Measurements from ENCODE around the gene PDP2. TPM values are rescaled to one million over a fixed set of nuclear protein-coding genes. Genes with fewer than 3 reads are reported as not detected.

PDP2 gene
- polyA plus RNA-seq, 1 experiment = 12.1 TPM

GRCh38 chr16:66885491-66885890 is 5.2 kb downstream of the PDP2 start:
- TF ChIP-seq, protein P1, sequence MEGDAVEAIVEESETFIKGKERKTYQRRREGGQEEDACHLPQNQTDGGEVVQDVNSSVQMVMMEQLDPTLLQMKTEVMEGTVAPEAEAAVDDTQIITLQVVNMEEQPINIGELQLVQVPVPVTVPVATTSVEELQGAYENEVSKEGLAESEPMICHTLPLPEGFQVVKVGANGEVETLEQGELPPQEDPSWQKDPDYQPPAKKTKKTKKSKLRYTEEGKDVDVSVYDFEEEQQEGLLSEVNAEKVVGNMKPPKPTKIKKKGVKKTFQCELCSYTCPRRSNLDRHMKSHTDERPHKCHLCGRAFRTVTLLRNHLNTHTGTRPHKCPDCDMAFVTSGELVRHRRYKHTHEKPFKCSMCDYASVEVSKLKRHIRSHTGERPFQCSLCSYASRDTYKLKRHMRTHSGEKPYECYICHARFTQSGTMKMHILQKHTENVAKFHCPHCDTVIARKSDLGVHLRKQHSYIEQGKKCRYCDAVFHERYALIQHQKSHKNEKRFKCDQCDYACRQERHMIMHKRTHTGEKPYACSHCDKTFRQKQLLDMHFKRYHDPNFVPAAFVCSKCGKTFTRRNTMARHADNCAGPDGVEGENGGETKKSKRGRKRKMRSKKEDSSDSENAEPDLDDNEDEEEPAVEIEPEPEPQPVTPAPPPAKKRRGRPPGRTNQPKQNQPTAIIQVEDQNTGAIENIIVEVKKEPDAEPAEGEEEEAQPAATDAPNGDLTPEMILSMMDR (IDR thresholded peaks at IDR 0.05; ENCODE audit: low read depth, low read length) = no peak
- no peak for DNase-seq (ENCODE audit: low read depth, low spot score)
- Histone ChIP-seq H3K27me3 (ENCODE audit: control insufficient read depth, insufficient read depth, low read length) (no peaks in the 10 kb centered on the region), H3K4me3 (ENCODE audit: low read depth, low read length) (no peak overlapping the region), H3K9me3 (ENCODE audit: control insufficient read depth, insufficient read depth, low read length) (no peaks in the 10 kb centered on the region; the same call in 1 of the 2 replicates), H3K27ac (ENCODE audit: low read depth, low read length) (no peak overlapping the region)
- ChIA-PET CTCF (interaction anchor here (1.1 to 2.1 kb wide), 6 partner anchors 10 to 276 kb away, joined by 3 to 17 read pairs (median 6); partner anchors contain the start of gene NAE1), POLR2A (interaction anchor here (1.0 kb wide), 1 partner anchor 20 kb away, joined by 3 read pairs; no protein-coding TSS in a partner anchor)

DNA sequence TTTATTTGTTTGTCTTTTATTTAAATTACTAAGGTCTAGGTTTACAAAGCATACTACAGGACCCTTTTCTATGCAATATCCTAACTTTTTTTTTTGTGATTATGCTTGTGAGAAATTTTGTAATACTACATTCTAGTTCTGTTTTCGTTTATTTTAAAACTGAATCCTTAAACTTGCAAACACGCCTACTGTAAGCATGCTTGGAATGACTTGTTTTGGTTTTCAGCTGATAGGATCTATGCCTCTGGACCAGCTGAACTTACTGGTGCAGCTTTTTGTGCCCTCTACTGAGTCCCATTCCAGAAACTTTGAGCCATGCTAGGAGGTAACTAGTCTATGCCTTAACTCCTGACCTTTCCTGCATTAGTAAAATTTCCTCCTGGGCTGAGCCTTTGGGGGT is 6.0 kb downstream of the PDP2 start:
- CTCF ChIA-PET = interaction anchor here (1.1 to 2.1 kb wide), 6 partner anchors 9 to 277 kb away, joined by 3 to 17 read pairs (median 6); partner anchors contain the start of gene NAE1
- no peak for DNase-seq (ENCODE audit: low read depth, low spot score)
- POLR2A ChIA-PET = interaction anchor here (0.6 to 1.0 kb wide), 2 partner anchors 19 to 285 kb away, joined by 3 to 4 read pairs; no protein-coding TSS in a partner anchor
- Histone ChIP-seq H3K27me3 (ENCODE audit: control insufficient read depth, insufficient read depth, low read length) (no peaks in the 10 kb centered on the region), H3K4me3 (ENCODE audit: low read depth, low read length) (no peak overlapping the region), H3K27ac (ENCODE audit: low read depth, low read length) (no peak overlapping the region), H3K9me3 (ENCODE audit: control insufficient read depth, insufficient read depth, low read length) (no peaks in the 10 kb centered on the region)
- TF ChIP-seq, protein P1 (IDR thresholded peaks at IDR 0.05; ENCODE audit: low read depth, low read length) = no peak

- CTCF ChIA-PET = interaction anchor here (1.3 to 2.1 kb wide), 4 partner anchors 8 to 55 kb away, joined by 3 to 17 read pairs (median 7); no protein-coding TSS in a partner anchor
- POLR2A ChIA-PET = no interaction called here
- TF ChIP-seq, protein P1 (IDR thresholded peaks at IDR 0.05; ENCODE audit: low read depth, low read length) = no peak
- no peak overlapping the region for H3K27ac ChIP-seq (ENCODE audit: low read depth, low read length)
- no peaks in the 10 kb centered on the region for H3K9me3 ChIP-seq (ENCODE audit: control insufficient read depth, insufficient read depth, low read length)
- no peak overlapping the region for H3K4me3 ChIP-seq (ENCODE audit: low read depth, low read length)
- DNase-seq (ENCODE audit: low read depth, low spot score) = no peak
- H3K27me3 ChIP-seq (ENCODE audit: control insufficient read depth, insufficient read depth, low read length) = no peaks in the 10 kb centered on the region
Measured at GRCh38 chr16:66886914-66887313, 6.6 kb downstream of the PDP2 start.

- no peak for DNase-seq (ENCODE audit: low read depth, low spot score)
- TF ChIP-seq, protein P1 (IDR thresholded peaks at IDR 0.05; ENCODE audit: low read depth, low read length) = no peak
- Histone ChIP-seq H3K9me3 (ENCODE audit: control insufficient read depth, insufficient read depth, low read length) (no peaks in the 10 kb centered on the region), H3K27ac (ENCODE audit: low read depth, low read length) (no peak overlapping the region), H3K4me3 (ENCODE audit: low read depth, low read length) (no peak overlapping the region), H3K27me3 (ENCODE audit: control insufficient read depth, insufficient read depth, low read length) (no peaks in the 10 kb centered on the region)
- ChIA-PET POLR2A (no interaction called here), CTCF (interaction anchor here (0.8 to 1.8 kb wide), 2 partner anchors 16 to 227 kb away, joined by 3 to 7 read pairs; no protein-coding TSS in a partner anchor)
Measured at GRCh38 chr16:66888647-66889615, 8.6 kb downstream of the PDP2 start.

All from AG04450 (cell line).